Sigmoid colon (tissue), 3 donors: ENCODE data around the gene PRDM5.

Experiments
- POLR2A ChIP-seq, 2 donors: fragments of 450-650 bp; IDR thresholded peaks; one replicate each; pipeline ENCODE4 v1.6.1; 2016; ENCODE audit warnings: antibody characterized with exemption in 2 of 2, mild to moderate bottlenecking in 2 of 2, moderate library complexity in 2 of 2
- TF ChIP-seq, protein P1 (sequence below), 4 experiments: fragments of 450-650 bp in 3 of 4; fragments of 200-600 bp in 1 of 4; IDR thresholded peaks; one replicate each; pipeline ENCODE4 v1.5.1; 2016 to 2019; ENCODE audit warnings: antibody characterized with exemption in 4 of 4, mild to moderate bottlenecking in 3 of 4, moderate library complexity in 2 of 4

DNA sequence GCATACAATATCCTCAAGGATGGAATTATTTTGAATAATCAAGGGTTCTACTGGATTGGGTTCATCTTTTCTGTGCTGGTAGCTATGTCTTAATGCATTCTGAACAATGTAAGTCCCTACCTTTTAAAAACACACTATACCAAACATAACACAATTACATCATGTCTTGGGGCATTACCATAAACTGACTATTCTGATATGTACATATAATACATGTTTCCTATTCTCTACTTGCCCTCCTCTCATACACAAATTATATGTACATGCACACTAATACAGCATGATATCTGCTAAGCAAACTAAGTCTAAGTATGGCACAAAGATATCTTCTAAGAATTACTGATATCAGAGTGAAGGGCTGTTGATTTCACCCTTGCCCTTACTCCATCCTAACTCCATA, 147.1 kb downstream of the PRDM5 start:
- TF ChIP-seq, protein P1, sequence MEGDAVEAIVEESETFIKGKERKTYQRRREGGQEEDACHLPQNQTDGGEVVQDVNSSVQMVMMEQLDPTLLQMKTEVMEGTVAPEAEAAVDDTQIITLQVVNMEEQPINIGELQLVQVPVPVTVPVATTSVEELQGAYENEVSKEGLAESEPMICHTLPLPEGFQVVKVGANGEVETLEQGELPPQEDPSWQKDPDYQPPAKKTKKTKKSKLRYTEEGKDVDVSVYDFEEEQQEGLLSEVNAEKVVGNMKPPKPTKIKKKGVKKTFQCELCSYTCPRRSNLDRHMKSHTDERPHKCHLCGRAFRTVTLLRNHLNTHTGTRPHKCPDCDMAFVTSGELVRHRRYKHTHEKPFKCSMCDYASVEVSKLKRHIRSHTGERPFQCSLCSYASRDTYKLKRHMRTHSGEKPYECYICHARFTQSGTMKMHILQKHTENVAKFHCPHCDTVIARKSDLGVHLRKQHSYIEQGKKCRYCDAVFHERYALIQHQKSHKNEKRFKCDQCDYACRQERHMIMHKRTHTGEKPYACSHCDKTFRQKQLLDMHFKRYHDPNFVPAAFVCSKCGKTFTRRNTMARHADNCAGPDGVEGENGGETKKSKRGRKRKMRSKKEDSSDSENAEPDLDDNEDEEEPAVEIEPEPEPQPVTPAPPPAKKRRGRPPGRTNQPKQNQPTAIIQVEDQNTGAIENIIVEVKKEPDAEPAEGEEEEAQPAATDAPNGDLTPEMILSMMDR (IDR thresholded peaks at IDR 0.05), result no peak
- no peak for TF ChIP-seq POLR2A (IDR thresholded peaks at IDR 0.05)
